IgD-negative memory B cell (primary cell): ENCODE results near the gene RAB35. TPM values are rescaled to one million over a fixed set of nuclear protein-coding genes. Genes with fewer than 3 reads are reported as not detected.
A peak's percentile ranks its signal among the peaks of the same experiment; 100 is the strongest.

ENCODE experiments used
- H3K27ac Mint-ChIP-seq, 3 donors: one replicate each; pipeline ENCODE4 v1.8.0; 2020 to 2022; ENCODE audit warnings: mild to moderate bottlenecking in 3 of 3, mixed read lengths in 3 of 3, moderate library complexity in 1 of 3
- H3K27me3 Mint-ChIP-seq: one replicate; pipeline ENCODE4 v1.8.0; 2021; ENCODE audit warnings: mixed read lengths
- H3K36me3 Mint-ChIP-seq: one replicate; pipeline ENCODE4 v1.8.0; 2020; ENCODE audit warnings: mild to moderate bottlenecking, mixed read lengths
- H3K4me1 Mint-ChIP-seq, 3 donors: one replicate each; pipeline ENCODE4 v1.8.0; 2020 to 2022; ENCODE audit warnings: mixed read lengths in 3 of 3, mild to moderate bottlenecking in 1 of 3
- H3K4me3 Mint-ChIP-seq, 4 donors: one replicate each; pipeline ENCODE4 v1.8.0; 2020 to 2022; ENCODE audit warnings: mild to moderate bottlenecking in 4 of 4, mixed read lengths in 4 of 4, moderate library complexity in 3 of 4
- H3K9me3 Mint-ChIP-seq, 3 donors: one replicate each; pipeline ENCODE4 v1.8.0; 2020 to 2021; ENCODE audit warnings: mixed read lengths in 3 of 3, mild to moderate bottlenecking in 1 of 3
- polyA plus RNA-seq: library from polyadenylated mRNA; unstranded; fragments of 300-500 nt; fragmentation: Illumina TruSeq; gene quantifications from one replicate; pipeline ENCODE4 v1.2.3, GENCODE V29; 2021

The RAB35 gene
- polyA plus RNA-seq, 1 donor from 2014 or later, result 18.1 TPM

DNA sequence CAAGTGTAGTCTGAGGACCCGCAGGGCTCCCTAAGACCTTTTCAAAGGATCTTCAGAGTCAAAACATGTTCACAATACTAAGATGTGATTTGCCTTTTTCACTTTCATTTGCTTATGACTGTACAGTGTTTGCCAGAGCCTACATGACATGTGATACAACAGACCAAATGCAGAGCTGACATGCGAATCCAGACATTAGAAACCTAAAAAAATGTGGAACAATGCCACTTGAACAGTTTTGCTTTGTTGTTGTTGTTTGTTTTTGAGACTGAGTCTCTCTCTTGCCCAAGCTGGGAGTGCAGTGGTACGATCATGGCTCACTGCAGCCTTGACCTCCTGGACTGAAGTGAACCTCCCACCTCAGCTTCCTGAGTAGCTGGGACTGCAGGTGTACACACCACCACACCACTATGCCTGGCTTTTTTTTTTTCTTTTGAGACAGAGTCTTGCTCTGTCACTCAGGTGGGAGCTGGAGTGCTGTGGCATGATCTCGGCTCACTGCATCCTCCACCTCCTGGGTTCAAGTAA is 5.3 kb upstream of the RAB35 start:
- Mint-ChIP-seq H3K27ac (peak overlapping the region; percentile 32 to 67 (median 46)), H3K4me3 (peak overlapping the region in 3 of 4 donors; percentile 25 to 84 (median 35)), H3K36me3 (no peaks in the 10 kb centered on the region), H3K9me3 (no peaks in the 10 kb centered on the region), H3K4me1 (peaks cover 44 to 63% (median 56%) of the 10 kb centered on the region in 3 donors), H3K27me3 (no peaks in the 10 kb centered on the region)

DNA sequence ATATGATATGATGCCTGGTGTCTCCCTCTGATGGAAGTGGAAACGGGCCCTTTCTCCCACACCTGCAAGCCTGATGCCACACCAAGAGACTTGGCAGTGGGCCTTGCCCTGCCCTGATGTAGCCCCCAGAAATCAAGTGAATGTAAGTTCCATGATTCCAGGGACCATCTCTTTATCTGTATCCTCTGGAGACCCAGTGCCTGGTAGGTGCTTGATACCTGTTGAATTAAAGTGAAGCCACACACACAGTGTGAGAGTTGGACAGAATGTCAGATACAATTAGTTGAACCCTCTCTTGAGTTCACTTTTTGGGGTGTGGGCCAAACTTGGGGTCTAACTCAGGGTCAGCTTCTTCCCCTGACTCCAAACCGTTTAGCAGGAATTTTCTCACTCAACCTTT is 4.8 kb upstream of the RAB35 start:
- peak overlapping the region in 2 of 3 donors; percentile 46 to 65 for H3K27ac Mint-ChIP-seq
- no peaks in the 10 kb centered on the region for H3K9me3 Mint-ChIP-seq
- H3K4me1 Mint-ChIP-seq, result peaks cover 44 to 58% (median 53%) of the 10 kb centered on the region in 3 donors
- no peaks in the 10 kb centered on the region for H3K27me3 Mint-ChIP-seq
- no peaks in the 10 kb centered on the region for H3K36me3 Mint-ChIP-seq
- peak overlapping the region in 3 of 4 donors; percentile 57 to 84 (median 58) for H3K4me3 Mint-ChIP-seq

- peak overlapping the region; percentile 1 to 92 (median 14) for H3K4me3 Mint-ChIP-seq
- H3K4me1 Mint-ChIP-seq, result peaks cover 57 to 63% (median 63%) of the 10 kb centered on the region in 3 donors
- H3K27ac Mint-ChIP-seq, result peak overlapping the region in 2 of 3 donors; percentile 59 to 92
- H3K27me3 Mint-ChIP-seq, result no peaks in the 10 kb centered on the region
- peaks cover 3% of the 10 kb centered on the region for H3K36me3 Mint-ChIP-seq
- H3K9me3 Mint-ChIP-seq, result no peaks in the 10 kb centered on the region
Measured at GRCh38 chr12:120119271-120119973, 2.9 kb upstream of the RAB35 start.

GRCh38 chr12:120118321-120119061 is 1.9 kb upstream of the RAB35 start:
- Mint-ChIP-seq H3K36me3 (peaks cover 3% of the 10 kb centered on the region), H3K27me3 (no peaks in the 10 kb centered on the region), H3K4me3 (peak overlapping the region; percentile 87 to 96 (median 94)), H3K4me1 (peaks cover 52 to 58% (median 57%) of the 10 kb centered on the region in 3 donors), H3K9me3 (no peaks in the 10 kb centered on the region), H3K27ac (peak overlapping the region in 2 of 3 donors; percentile 71 to 92)

GRCh38 chr12:120117961-120118320 is 1.4 kb upstream of the RAB35 start:
- no peaks in the 10 kb centered on the region for H3K27me3 Mint-ChIP-seq
- H3K9me3 Mint-ChIP-seq, result no peaks in the 10 kb centered on the region
- peaks cover 52 to 61% (median 55%) of the 10 kb centered on the region in 3 donors for H3K4me1 Mint-ChIP-seq
- H3K36me3 Mint-ChIP-seq, result peaks cover 3% of the 10 kb centered on the region
- peak overlapping the region; percentile 87 to 96 (median 94) for H3K4me3 Mint-ChIP-seq
- peak overlapping the region; percentile 73 to 92 (median 88) for H3K27ac Mint-ChIP-seq

GRCh38 chr12:120116792-120117651 is 469 bp upstream of the RAB35 start:
- Mint-ChIP-seq H3K9me3 (no peaks in the 10 kb centered on the region), H3K27me3 (no peaks in the 10 kb centered on the region), H3K4me3 (peak overlapping the region; percentile 87 to 96 (median 94)), H3K27ac (peak overlapping the region; percentile 73 to 92 (median 88)), H3K4me1 (peaks cover 58 to 66% (median 58%) of the 10 kb centered on the region in 3 donors), H3K36me3 (peaks cover 3% of the 10 kb centered on the region)

DNA sequence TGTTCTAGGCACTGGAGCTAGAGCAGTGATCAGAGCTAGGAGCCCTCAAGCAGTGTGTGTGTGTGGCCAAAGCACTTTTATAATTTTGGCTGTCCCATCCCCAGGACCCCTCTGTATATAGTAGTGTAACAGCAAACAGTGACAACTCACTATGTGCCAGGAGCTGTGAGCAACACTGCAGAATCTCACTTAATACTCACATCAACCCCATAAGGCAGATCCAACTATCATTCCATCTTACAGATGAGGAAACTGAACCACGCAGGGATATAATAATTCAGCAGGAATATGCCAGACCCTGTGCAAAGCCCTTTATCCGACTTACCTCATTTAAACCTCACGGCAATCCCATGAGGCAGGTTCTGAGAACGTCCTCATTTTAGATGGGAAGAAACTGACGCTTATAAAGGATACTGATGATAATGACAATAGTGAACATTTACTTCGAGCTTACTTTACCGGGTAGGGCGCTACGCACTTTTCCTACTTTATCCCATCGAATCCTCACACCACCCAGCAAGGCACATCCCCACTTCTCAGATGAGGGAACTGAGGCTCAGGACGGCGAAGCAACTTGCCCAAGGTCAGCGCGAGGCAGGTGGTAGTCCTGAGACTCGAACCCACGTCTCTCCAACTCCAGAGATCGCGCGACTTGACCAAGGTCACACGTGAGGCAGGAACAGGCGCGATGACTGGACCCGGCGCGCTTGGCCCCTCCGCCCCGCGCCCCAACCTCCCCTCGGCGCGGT is 687 bp downstream of the RAB35 start:
- H3K4me3 Mint-ChIP-seq, result peak overlapping the region; percentile 90 to 99 (median 94)
- no peaks in the 10 kb centered on the region for H3K9me3 Mint-ChIP-seq
- H3K36me3 Mint-ChIP-seq, result peaks cover 3% of the 10 kb centered on the region
- peaks cover 55 to 59% (median 57%) of the 10 kb centered on the region in 3 donors for H3K4me1 Mint-ChIP-seq
- H3K27me3 Mint-ChIP-seq, result no peaks in the 10 kb centered on the region
- H3K27ac Mint-ChIP-seq, result peak overlapping the region; percentile 84 to 95 (median 92)

- H3K27ac Mint-ChIP-seq, result peak overlapping the region in 1 of 3 donors; percentile 92
- H3K4me3 Mint-ChIP-seq, result peak overlapping the region; percentile 90 to 99 (median 94)
- no peaks in the 10 kb centered on the region for H3K27me3 Mint-ChIP-seq
- no peaks in the 10 kb centered on the region for H3K9me3 Mint-ChIP-seq
- peaks cover 3% of the 10 kb centered on the region for H3K36me3 Mint-ChIP-seq
- peaks cover 57 to 62% (median 60%) of the 10 kb centered on the region in 3 donors for H3K4me1 Mint-ChIP-seq
Measured at GRCh38 chr12:120115066-120115465, 1.5 kb downstream of the RAB35 start.

DNA sequence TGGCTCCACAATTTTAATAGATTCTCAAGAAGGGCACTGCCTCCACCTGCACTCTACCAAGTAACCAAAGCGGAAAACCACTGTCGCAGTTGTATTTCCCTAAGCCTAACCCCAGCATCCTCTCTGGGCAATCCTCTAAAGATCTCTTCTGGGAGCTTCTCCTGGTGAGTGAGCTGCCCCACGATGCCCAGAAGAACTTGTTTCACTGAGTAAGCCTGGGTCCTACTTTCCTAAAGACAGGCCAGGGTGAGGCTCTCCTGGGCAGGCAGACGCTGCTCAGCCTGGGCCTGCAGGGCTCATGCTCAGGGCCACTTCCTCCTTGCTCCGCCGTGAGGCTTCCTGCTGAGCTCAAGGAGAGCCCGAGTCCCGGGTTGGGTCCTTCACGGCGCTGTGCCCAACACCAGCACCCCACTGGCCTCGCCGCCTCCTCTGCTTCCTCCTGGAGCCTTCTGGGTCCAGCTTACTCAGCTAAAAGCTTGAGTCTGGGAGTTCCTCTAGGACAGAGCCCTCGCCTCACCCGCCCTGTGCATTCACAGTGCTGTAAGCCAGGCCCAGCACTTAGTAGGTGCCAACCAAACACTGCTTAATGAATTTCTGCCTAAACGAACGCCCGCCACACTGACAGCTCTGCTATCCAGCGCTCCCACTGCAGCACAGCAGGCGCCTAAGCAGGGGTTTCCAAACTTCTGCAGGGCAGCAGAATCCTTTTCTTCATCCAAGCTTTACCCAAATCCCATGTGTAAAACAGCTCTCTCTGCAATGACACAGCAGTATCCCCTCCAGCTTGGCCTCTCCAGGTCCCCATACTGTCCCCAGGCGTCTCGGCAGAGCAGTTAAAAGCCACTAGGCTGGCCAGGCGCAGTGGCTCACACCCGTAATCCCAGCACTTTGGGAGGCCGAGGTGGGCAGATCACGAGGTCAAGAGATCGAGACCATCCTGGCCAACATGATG is 5.7 kb downstream of the RAB35 start:
- peaks cover 7% of the 10 kb centered on the region for H3K36me3 Mint-ChIP-seq
- H3K27ac Mint-ChIP-seq, result peak overlapping the region; percentile 82 to 89 (median 86)
- H3K4me1 Mint-ChIP-seq, result peaks cover 45 to 48% (median 46%) of the 10 kb centered on the region in 3 donors
- no peaks in the 10 kb centered on the region for H3K27me3 Mint-ChIP-seq
- H3K4me3 Mint-ChIP-seq, result peak overlapping the region; percentile 65 to 87 (median 82)
- no peaks in the 10 kb centered on the region for H3K9me3 Mint-ChIP-seq

- H3K4me1 Mint-ChIP-seq, result peaks cover 34 to 45% (median 39%) of the 10 kb centered on the region in 3 donors
- no peaks in the 10 kb centered on the region for H3K9me3 Mint-ChIP-seq
- no peaks in the 10 kb centered on the region for H3K27me3 Mint-ChIP-seq
- peak overlapping the region in 2 of 4 donors; percentile 87 for H3K4me3 Mint-ChIP-seq
- peak overlapping the region; percentile 79 to 89 (median 86) for H3K27ac Mint-ChIP-seq
- H3K36me3 Mint-ChIP-seq, result peaks cover 9% of the 10 kb centered on the region
Measured at GRCh38 chr12:120109570-120110267, 6.8 kb downstream of the RAB35 start.

DNA sequence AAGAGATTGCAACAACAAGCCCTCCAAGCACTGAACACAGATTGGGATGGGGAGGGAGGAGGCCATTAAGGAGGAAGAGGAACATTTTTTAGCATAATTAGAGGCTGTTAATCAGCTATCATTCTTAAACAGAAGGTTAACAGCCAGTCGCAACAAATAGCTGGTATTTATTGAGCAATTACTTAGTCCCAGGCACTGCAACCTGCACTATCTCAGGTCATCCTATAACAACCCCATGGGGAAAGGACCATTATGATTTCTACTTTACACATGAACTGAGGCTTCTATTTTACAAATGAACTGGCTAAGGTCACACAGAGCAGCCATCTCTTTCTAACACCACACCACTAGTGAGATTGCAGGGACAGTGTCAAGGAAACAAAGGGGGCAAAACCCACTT is 10.4 kb downstream of the RAB35 start:
- Mint-ChIP-seq H3K36me3 (peaks cover 9% of the 10 kb centered on the region), H3K9me3 (no peaks in the 10 kb centered on the region)

GRCh38 chr12:120103371-120103770 is 13.2 kb downstream of the RAB35 start:
- Mint-ChIP-seq H3K27ac (no peak overlapping the region), H3K4me3 (no peak overlapping the region), H3K9me3 (no peaks in the 10 kb centered on the region), H3K27me3 (no peaks in the 10 kb centered on the region), H3K4me1 (peaks cover 5 to 18% (median 16%) of the 10 kb centered on the region in 3 donors), H3K36me3 (peaks cover 9% of the 10 kb centered on the region)

More for the DNA sequence above, 10.4 kb downstream of the RAB35 start:
- Mint-ChIP-seq H3K4me3 (no peak overlapping the region), H3K27me3 (no peaks in the 10 kb centered on the region), H3K4me1 (peaks cover 23 to 33% (median 30%) of the 10 kb centered on the region in 3 donors), H3K27ac (peak overlapping the region in 1 of 3 donors; percentile 4)
